ENCODE results near the gene ARHGAP24. TPM values are rescaled to one million over a fixed set of nuclear protein-coding genes. Genes with fewer than 3 reads are reported as not detected.

Gene ARHGAP24
- total and polyA plus RNA-seq, 10 of the 15 experiments (the other 5 are each of a cell fraction or from before 2014, with no cell fraction given), result 0.10 to 4.2 (median 0.52) TPM

DNA sequence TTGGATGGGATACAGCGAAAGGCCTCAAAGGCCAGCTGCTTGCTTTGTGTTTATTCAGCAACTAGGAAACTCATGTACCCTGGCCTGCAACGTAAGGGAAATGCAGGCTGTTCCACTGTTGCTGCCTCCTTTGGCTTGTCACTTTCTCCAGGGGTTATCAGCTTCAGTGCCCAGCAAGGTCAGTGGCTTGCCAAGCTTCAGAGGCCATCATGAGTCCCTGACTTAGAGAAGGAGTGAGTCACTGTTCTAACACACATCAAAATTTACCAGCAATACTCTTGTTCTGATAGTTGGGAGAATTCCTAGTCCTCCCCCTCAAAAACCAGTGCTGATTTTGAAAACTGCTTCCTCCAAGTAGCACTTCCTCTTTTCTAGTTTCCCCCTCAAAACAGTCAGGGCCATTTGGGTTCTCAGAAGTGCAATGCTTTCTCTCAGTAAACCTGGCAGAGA, 250.8 kb downstream of the ARHGAP24 start (continued):
- TF ChIP-seq, protein P1, sequence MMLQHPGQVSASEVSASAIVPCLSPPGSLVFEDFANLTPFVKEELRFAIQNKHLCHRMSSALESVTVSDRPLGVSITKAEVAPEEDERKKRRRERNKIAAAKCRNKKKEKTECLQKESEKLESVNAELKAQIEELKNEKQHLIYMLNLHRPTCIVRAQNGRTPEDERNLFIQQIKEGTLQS (IDR thresholded peaks at IDR 0.05; ENCODE audit: borderline replicate concordance, extremely low read depth, low read depth, low read length), result no peak
- TF ChIP-seq RELA (IDR thresholded peaks at IDR 0.05; ENCODE audit: borderline replicate concordance, partially characterized antibody), result no peak
- peak; percentile 30; the same call in 1 of the 2 replicates for TF ChIP-seq BCL11A (IDR thresholded peaks at IDR 0.05; ENCODE audit: low read depth, low read length)
- peak; percentile 78; the same call in 1 of the 2 replicates for TF ChIP-seq DPF2 (IDR thresholded peaks at IDR 0.05)
- 0 out of 2 replicates have a peak, but pooled peaks have one; percentile 25 for TF ChIP-seq CREB1 (IDR thresholded peaks at IDR 0.05; ENCODE audit: low read depth)
- TF ChIP-seq SREBF1 (IDR thresholded peaks at IDR 0.05; ENCODE audit: low read length), result no peak
- TF ChIP-seq NR2F1 (conservative IDR thresholded peaks at IDR 0.05), result 0 out of 2 replicates have a peak, but pooled peaks have one; percentile 20
- no peak for TF ChIP-seq TAF1 (IDR thresholded peaks at IDR 0.05; ENCODE audit: borderline replicate concordance, low read depth, low read length)
- TF ChIP-seq, protein P2, sequence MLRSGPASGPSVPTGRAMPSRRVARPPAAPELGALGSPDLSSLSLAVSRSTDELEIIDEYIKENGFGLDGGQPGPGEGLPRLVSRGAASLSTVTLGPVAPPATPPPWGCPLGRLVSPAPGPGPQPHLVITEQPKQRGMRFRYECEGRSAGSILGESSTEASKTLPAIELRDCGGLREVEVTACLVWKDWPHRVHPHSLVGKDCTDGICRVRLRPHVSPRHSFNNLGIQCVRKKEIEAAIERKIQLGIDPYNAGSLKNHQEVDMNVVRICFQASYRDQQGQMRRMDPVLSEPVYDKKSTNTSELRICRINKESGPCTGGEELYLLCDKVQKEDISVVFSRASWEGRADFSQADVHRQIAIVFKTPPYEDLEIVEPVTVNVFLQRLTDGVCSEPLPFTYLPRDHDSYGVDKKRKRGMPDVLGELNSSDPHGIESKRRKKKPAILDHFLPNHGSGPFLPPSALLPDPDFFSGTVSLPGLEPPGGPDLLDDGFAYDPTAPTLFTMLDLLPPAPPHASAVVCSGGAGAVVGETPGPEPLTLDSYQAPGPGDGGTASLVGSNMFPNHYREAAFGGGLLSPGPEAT (IDR thresholded peaks at IDR 0.05; ENCODE audit: low read depth), result peak; percentile 66
- peak; percentile 100 for TF ChIP-seq SPI1 (IDR thresholded peaks at IDR 0.05; ENCODE audit: borderline replicate concordance, insufficient read depth, low read depth, low read length)
- TF ChIP-seq IRF4 (IDR thresholded peaks at IDR 0.05; ENCODE audit: low read depth, low read length), result peak; percentile 69; the same call in 1 of the 2 replicates
- peak; percentile 49 for TF ChIP-seq RUNX3 (IDR thresholded peaks at IDR 0.05; ENCODE audit: low read length)
- TF ChIP-seq, protein P3, sequence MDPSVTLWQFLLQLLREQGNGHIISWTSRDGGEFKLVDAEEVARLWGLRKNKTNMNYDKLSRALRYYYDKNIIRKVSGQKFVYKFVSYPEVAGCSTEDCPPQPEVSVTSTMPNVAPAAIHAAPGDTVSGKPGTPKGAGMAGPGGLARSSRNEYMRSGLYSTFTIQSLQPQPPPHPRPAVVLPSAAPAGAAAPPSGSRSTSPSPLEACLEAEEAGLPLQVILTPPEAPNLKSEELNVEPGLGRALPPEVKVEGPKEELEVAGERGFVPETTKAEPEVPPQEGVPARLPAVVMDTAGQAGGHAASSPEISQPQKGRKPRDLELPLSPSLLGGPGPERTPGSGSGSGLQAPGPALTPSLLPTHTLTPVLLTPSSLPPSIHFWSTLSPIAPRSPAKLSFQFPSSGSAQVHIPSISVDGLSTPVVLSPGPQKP (IDR thresholded peaks at IDR 0.05; ENCODE audit: low read depth, low read length), result no peak
- TF ChIP-seq EGR1 (IDR thresholded peaks at IDR 0.05; ENCODE audit: borderline replicate concordance in 1 of 2, low read depth in 2 of 2, low read length in 2 of 2), result peak in 1 of 2 experiments; percentile 50; a peak in 1 of 3 replicates
- TF ChIP-seq, protein P4, sequence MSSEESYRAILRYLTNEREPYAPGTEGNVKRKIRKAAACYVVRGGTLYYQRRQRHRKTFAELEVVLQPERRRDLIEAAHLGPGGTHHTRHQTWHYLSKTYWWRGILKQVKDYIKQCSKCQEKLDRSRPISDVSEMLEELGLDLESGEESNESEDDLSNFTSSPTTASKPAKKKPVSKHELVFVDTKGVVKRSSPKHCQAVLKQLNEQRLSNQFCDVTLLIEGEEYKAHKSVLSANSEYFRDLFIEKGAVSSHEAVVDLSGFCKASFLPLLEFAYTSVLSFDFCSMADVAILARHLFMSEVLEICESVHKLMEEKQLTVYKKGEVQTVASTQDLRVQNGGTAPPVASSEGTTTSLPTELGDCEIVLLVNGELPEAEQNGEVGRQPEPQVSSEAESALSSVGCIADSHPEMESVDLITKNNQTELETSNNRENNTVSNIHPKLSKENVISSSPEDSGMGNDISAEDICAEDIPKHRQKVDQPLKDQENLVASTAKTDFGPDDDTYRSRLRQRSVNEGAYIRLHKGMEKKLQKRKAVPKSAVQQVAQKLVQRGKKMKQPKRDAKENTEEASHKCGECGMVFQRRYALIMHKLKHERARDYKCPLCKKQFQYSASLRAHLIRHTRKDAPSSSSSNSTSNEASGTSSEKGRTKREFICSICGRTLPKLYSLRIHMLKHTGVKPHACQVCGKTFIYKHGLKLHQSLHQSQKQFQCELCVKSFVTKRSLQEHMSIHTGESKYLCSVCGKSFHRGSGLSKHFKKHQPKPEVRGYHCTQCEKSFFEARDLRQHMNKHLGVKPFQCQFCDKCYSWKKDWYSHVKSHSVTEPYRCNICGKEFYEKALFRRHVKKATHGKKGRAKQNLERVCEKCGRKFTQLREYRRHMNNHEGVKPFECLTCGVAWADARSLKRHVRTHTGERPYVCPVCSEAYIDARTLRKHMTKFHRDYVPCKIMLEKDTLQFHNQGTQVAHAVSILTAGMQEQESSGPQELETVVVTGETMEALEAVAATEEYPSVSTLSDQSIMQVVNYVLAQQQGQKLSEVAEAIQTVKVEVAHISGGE (CRISPR knock-in tag; IDR thresholded peaks at IDR 0.05), result no peak
- peak; percentile 36; the same call in 1 of the 2 replicates for TF ChIP-seq PAX5 (IDR thresholded peaks at IDR 0.05; ENCODE audit: borderline replicate concordance, low read depth, low read length)
- TF ChIP-seq, protein P5, sequence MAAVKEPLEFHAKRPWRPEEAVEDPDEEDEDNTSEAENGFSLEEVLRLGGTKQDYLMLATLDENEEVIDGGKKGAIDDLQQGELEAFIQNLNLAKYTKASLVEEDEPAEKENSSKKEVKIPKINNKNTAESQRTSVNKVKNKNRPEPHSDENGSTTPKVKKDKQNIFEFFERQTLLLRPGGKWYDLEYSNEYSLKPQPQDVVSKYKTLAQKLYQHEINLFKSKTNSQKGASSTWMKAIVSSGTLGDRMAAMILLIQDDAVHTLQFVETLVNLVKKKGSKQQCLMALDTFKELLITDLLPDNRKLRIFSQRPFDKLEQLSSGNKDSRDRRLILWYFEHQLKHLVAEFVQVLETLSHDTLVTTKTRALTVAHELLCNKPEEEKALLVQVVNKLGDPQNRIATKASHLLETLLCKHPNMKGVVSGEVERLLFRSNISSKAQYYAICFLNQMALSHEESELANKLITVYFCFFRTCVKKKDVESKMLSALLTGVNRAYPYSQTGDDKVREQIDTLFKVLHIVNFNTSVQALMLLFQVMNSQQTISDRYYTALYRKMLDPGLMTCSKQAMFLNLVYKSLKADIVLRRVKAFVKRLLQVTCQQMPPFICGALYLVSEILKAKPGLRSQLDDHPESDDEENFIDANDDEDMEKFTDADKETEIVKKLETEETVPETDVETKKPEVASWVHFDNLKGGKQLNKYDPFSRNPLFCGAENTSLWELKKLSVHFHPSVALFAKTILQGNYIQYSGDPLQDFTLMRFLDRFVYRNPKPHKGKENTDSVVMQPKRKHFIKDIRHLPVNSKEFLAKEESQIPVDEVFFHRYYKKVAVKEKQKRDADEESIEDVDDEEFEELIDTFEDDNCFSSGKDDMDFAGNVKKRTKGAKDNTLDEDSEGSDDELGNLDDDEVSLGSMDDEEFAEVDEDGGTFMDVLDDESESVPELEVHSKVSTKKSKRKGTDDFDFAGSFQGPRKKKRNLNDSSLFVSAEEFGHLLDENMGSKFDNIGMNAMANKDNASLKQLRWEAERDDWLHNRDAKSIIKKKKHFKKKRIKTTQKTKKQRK (IDR thresholded peaks at IDR 0.05; ENCODE audit: low read depth, low read length), result no peak
- no peak for TF ChIP-seq ZZZ3 (IDR thresholded peaks at IDR 0.05; ENCODE audit: control insufficient read depth, insufficient read length, low read depth)
- peak; percentile 31; the same call in 1 of the 2 replicates for TF ChIP-seq MTA3 (IDR thresholded peaks at IDR 0.05; ENCODE audit: borderline replicate concordance, low read length)
- no peak for TF ChIP-seq ZNF622 (IDR thresholded peaks at IDR 0.05)
- TF ChIP-seq PML (IDR thresholded peaks at IDR 0.05; ENCODE audit: low read length), result 0 out of 2 replicates have a peak, but pooled peaks have one; percentile 45
